MCF 10A (cell line): ENCODE measurements around the gene CCSER2. TPM values are rescaled to one million over a fixed set of nuclear protein-coding genes. Genes with fewer than 3 reads are reported as not detected.
A peak's percentile ranks its signal among the peaks of the same experiment; 100 is the strongest.
"Not testable (repeated sequence)": the region's sequence is repeated elsewhere in the genome, so short reads cannot be mapped to it uniquely, and the experiment has no call there.

ENCODE experiments used
- BruUV-seq: library from RNA; stranded (reverse); fragments of 400-500 nt; replicated peaks from 2 replicates; lab custom pipeline; 2021; lab: Mats Ljungman, UMichigan
- CTCF ChIA-PET: fragments of 300-600 bp; sonication (Branson Sonifier 250); formaldehyde crosslinking; extraction: SDS; loops from one replicate; lab custom pipeline; 2021; ENCODE audit warnings: antibody characterized with exemption, inconsistent platforms; lab: Yijun Ruan, JAX
- POLR2A ChIA-PET: fragments of 300-600, 350-650 bp; sonication (Branson Sonifier 250); formaldehyde crosslinking; extraction: SDS; loops from one replicate; lab custom pipeline; 2020; ENCODE audit warnings: antibody characterized with exemption, inconsistent platforms; lab: Yijun Ruan, JAX
- DNase-seq: peaks from one replicate; pipeline ENCODE4 v3.0.0-alpha.2; 2018; ENCODE audit not compliant: unreplicated experiment
- H3K27ac Mint-ChIP-seq: one replicate; pipeline ENCODE4 v1.8.0; 2022; ENCODE audit warnings: mild to moderate bottlenecking, low read depth, mixed read lengths; ENCODE audit not compliant: unreplicated experiment
- H3K27me3 Mint-ChIP-seq: one replicate; pipeline ENCODE4 v1.8.0; 2022; ENCODE audit warnings: mixed read lengths; ENCODE audit not compliant: insufficient read depth, unreplicated experiment
- H3K36me3 Mint-ChIP-seq: one replicate; pipeline ENCODE4 v1.8.0; 2022; ENCODE audit warnings: mild to moderate bottlenecking, moderate library complexity, mixed read lengths; ENCODE audit not compliant: insufficient read depth, unreplicated experiment
- H3K4me1 Mint-ChIP-seq: one replicate; pipeline ENCODE4 v1.8.0; 2022; ENCODE audit warnings: mixed read lengths; ENCODE audit not compliant: insufficient read depth, unreplicated experiment
- H3K4me3 Mint-ChIP-seq: one replicate; pipeline ENCODE4 v1.8.0; 2022; ENCODE audit warnings: mild to moderate bottlenecking, moderate library complexity, mixed read lengths; ENCODE audit not compliant: unreplicated experiment
- H3K9me3 Mint-ChIP-seq: one replicate; pipeline ENCODE4 v1.8.0; 2022; ENCODE audit warnings: mixed read lengths; ENCODE audit not compliant: unreplicated experiment
- CTCF ChIP-seq: fragments of 200-600 bp; IDR thresholded peaks from one replicate; pipeline ENCODE4 v1.8.0; 2022; ENCODE audit warnings: antibody characterized with exemption, mild to moderate bottlenecking; ENCODE audit not compliant: unreplicated experiment
- intact Hi-C: fragments of 100-400 bp; cut with micrococcal nuclease; formaldehyde crosslinking; loops from 2 replicates; pipeline ENCODE4 v1.14.1; 2022
- total RNA-seq: library from RNA; stranded (reverse); gene quantifications from 2 replicates; pipeline ENCODE4 v1.2.3, GENCODE V29; 2022

The CCSER2 gene
- total RNA-seq, 1 experiment from 2014 or later, result 70.0 TPM

GRCh38 chr10:84497978-84498377 is 169.6 kb downstream of the CCSER2 start:
- BruUV-seq, result no TSS peak
- H3K9me3 Mint-ChIP-seq, result no peaks in the 10 kb centered on the region
- H3K4me1 Mint-ChIP-seq, result peaks cover 24% of the 10 kb centered on the region
- H3K27ac Mint-ChIP-seq, result no peak overlapping the region
- peaks cover 15% of the 10 kb centered on the region for H3K36me3 Mint-ChIP-seq
- no peak for DNase-seq
- CTCF ChIA-PET, result interaction anchor here (0.7 to 0.8 kb wide), 2 partner anchors 67 to 137 kb away, joined by 3 read pairs; no protein-coding TSS in a partner anchor
- POLR2A ChIA-PET, result no interaction called here
- no peaks in the 10 kb centered on the region for H3K27me3 Mint-ChIP-seq
- H3K4me3 Mint-ChIP-seq, result no peak overlapping the region
- intact Hi-C loops, result no loop called here
- TF ChIP-seq CTCF, result no peak

GRCh38 chr10:84499039-84499438 is 170.7 kb downstream of the CCSER2 start:
- H3K4me1 Mint-ChIP-seq, result peaks cover 16% of the 10 kb centered on the region
- CTCF ChIA-PET, H3K27me3 Mint-ChIP-seq, intact Hi-C loops, H3K9me3 Mint-ChIP-seq, BruUV-seq, H3K4me3 Mint-ChIP-seq, POLR2A ChIA-PET, H3K27ac Mint-ChIP-seq, DNase-seq: not testable (repeated sequence)
- peaks cover 15% of the 10 kb centered on the region for H3K36me3 Mint-ChIP-seq

GRCh38 chr10:84499846-84500245 is 171.5 kb downstream of the CCSER2 start:
- no peak overlapping the region for H3K4me3 Mint-ChIP-seq
- H3K9me3 Mint-ChIP-seq, result no peaks in the 10 kb centered on the region
- no TSS peak for BruUV-seq
- DNase-seq, result no peak
- H3K4me1 Mint-ChIP-seq, result peaks cover 8% of the 10 kb centered on the region
- POLR2A ChIA-PET, result interaction anchor here (1.0 to 1.4 kb wide), 2 partner anchors 54 to 75 kb away, joined by 3 to 4 read pairs; no protein-coding TSS in a partner anchor
- CTCF ChIA-PET, result no interaction called here
- no peaks in the 10 kb centered on the region for H3K27me3 Mint-ChIP-seq
- intact Hi-C loops, result no loop called here
- no peak overlapping the region for H3K27ac Mint-ChIP-seq
- no peak for TF ChIP-seq CTCF
- H3K36me3 Mint-ChIP-seq, result peaks cover 15% of the 10 kb centered on the region

GRCh38 chr10:84510121-84510520 is 181.7 kb downstream of the CCSER2 start:
- TF ChIP-seq CTCF, result no peak
- Mint-ChIP-seq H3K27me3 (no peaks in the 10 kb centered on the region), H3K9me3 (no peaks in the 10 kb centered on the region), H3K4me3 (no peak overlapping the region), H3K27ac (peak overlapping the region; percentile 4), H3K4me1 (peaks cover 10% of the 10 kb centered on the region), H3K36me3 (peaks cover 18% of the 10 kb centered on the region)
- peak; percentile 8 for DNase-seq
- intact Hi-C loops, result no loop called here
- ChIA-PET CTCF (interaction anchor here (0.6 to 1.8 kb wide), 4 partner anchors 27 to 599 kb away, joined by 3 to 4 read pairs (median 3); no protein-coding TSS in a partner anchor), POLR2A (no interaction called here)
- BruUV-seq, result no TSS peak
